Measurements from ENCODE around the gene CDC42BPG. TPM values are rescaled to one million over a fixed set of nuclear protein-coding genes. Genes with fewer than 3 reads are reported as not detected.
A peak's percentile ranks its signal among the peaks of the same experiment; 100 is the strongest.

CDC42BPG gene
- polyA plus RNA-seq, 1 experiment: 0.02 TPM

GRCh38 chr11:64888406-64888728, 43.9 kb upstream of the CDC42BPG start:
- Histone ChIP-seq H3K4me3 (ENCODE audit: low read depth, low read length) (no peak overlapping the region), H3K9me3 (ENCODE audit: control insufficient read depth, insufficient read depth, low read length) (no peaks in the 10 kb centered on the region), H3K27ac (ENCODE audit: low read depth, low read length) (no peak overlapping the region), H3K27me3 (ENCODE audit: control insufficient read depth, insufficient read depth, low read length) (no peaks in the 10 kb centered on the region)
- DNase-seq (ENCODE audit: low read depth, low spot score): no peak
- ChIA-PET POLR2A (interaction anchor here (0.6 to 1.1 kb wide), 5 partner anchors 11 to 44 kb away, joined by 3 to 7 read pairs (median 3); partner anchors contain the start of gene CDC42BPG), CTCF (interaction anchor here (0.5 to 3.3 kb wide), 22 partner anchors 9 to 229 kb away, joined by 3 to 86 read pairs (median 6); partner anchors contain the start of genes BATF2, CDC42BPG, EHD1 and GPHA2)
- no peak for TF ChIP-seq CTCF (IDR thresholded peaks at IDR 0.05; ENCODE audit: low read depth, low read length)

- DNase-seq (ENCODE audit: low read depth, low spot score): no peak
- POLR2A ChIA-PET: interaction anchor here (0.6 to 1.1 kb wide), 5 partner anchors 11 to 44 kb away, joined by 3 to 7 read pairs (median 3); partner anchors contain the start of gene CDC42BPG
- Histone ChIP-seq H3K27me3 (ENCODE audit: control insufficient read depth, insufficient read depth, low read length) (no peaks in the 10 kb centered on the region), H3K27ac (ENCODE audit: low read depth, low read length) (no peak overlapping the region), H3K9me3 (ENCODE audit: control insufficient read depth, insufficient read depth, low read length) (no peaks in the 10 kb centered on the region), H3K4me3 (ENCODE audit: low read depth, low read length) (no peak overlapping the region)
- CTCF ChIA-PET: interaction anchor here (0.5 to 3.3 kb wide), 23 partner anchors 9 to 229 kb away, joined by 3 to 86 read pairs (median 5); partner anchors contain the start of genes BATF2, CDC42BPG, EHD1 and GPHA2
- TF ChIP-seq CTCF (IDR thresholded peaks at IDR 0.05; ENCODE audit: low read depth, low read length): peak; percentile 81
These were observed 43.4 kb upstream of the CDC42BPG start for GRCh38 chr11:64887757-64888405.

GRCh38 chr11:64887234-64887756, 42.8 kb upstream of the CDC42BPG start:
- ChIA-PET POLR2A (interaction anchor here (1.0 to 1.1 kb wide), 2 partner anchors 10 to 43 kb away, joined by 3 to 7 read pairs; partner anchors contain the start of gene CDC42BPG), CTCF (interaction anchor here (0.6 to 3.3 kb wide), 10 partner anchors 10 to 127 kb away, joined by 3 to 86 read pairs (median 6); partner anchors contain the start of genes ARL2 and CDC42BPG)
- DNase-seq (ENCODE audit: low read depth, low spot score): no peak
- TF ChIP-seq CTCF (IDR thresholded peaks at IDR 0.05; ENCODE audit: low read depth, low read length): no peak
- Histone ChIP-seq H3K9me3 (ENCODE audit: control insufficient read depth, insufficient read depth, low read length) (no peaks in the 10 kb centered on the region), H3K27me3 (ENCODE audit: control insufficient read depth, insufficient read depth, low read length) (no peaks in the 10 kb centered on the region), H3K4me3 (ENCODE audit: low read depth, low read length) (no peak overlapping the region), H3K27ac (ENCODE audit: low read depth, low read length) (no peak overlapping the region)

- no peaks in the 10 kb centered on the region for H3K9me3 ChIP-seq (ENCODE audit: control insufficient read depth, insufficient read depth, low read length)
- TF ChIP-seq CTCF (IDR thresholded peaks at IDR 0.05; ENCODE audit: low read depth, low read length): no peak
- no peak overlapping the region for H3K4me3 ChIP-seq (ENCODE audit: low read depth, low read length)
- POLR2A ChIA-PET: interaction anchor here (1.2 kb wide), 1 partner anchor 16 kb away, joined by 6 read pairs; no protein-coding TSS in a partner anchor
- H3K27me3 ChIP-seq (ENCODE audit: control insufficient read depth, insufficient read depth, low read length): no peaks in the 10 kb centered on the region
- peak; percentile 66 for DNase-seq (ENCODE audit: low read depth, low spot score)
- CTCF ChIA-PET: interaction anchor here (0.5 to 2.7 kb wide), 4 partner anchors 8 to 226 kb away, joined by 3 to 14 read pairs (median 4); partner anchors contain the start of gene TM7SF2
- peak overlapping the region; percentile 84 for H3K27ac ChIP-seq (ENCODE audit: low read depth, low read length)
These were observed 41.2 kb upstream of the CDC42BPG start for GRCh38 chr11:64885367-64886286.

Measured in AG04450 (cell line).